ENCODE results near the gene TBC1D22A. TPM values are rescaled to one million over a fixed set of nuclear protein-coding genes. Genes with fewer than 3 reads are reported as not detected.
"Not testable (repeated sequence)": the region's sequence is repeated elsewhere in the genome, so short reads cannot be mapped to it uniquely, and the experiment has no call there.

The TBC1D22A gene
- total RNA-seq, 1 donor from 2014 or later, result 34.1 TPM

- Histone ChIP-seq H3K36me3 (peaks cover 17% of the 10 kb centered on the region), H3K27me3 (ENCODE audit: low read depth) (no peaks in the 10 kb centered on the region), H3K9me3 (no peaks in the 10 kb centered on the region), H3K27ac (no peak overlapping the region), H3K4me1 (no peaks in the 10 kb centered on the region), H3K4me3 (no peak overlapping the region)
- ATAC-seq (no peak), DNase-seq (no peak)
- intact Hi-C loops (cut with DNase I), result no loop called here
- TF ChIP-seq, protein P1, sequence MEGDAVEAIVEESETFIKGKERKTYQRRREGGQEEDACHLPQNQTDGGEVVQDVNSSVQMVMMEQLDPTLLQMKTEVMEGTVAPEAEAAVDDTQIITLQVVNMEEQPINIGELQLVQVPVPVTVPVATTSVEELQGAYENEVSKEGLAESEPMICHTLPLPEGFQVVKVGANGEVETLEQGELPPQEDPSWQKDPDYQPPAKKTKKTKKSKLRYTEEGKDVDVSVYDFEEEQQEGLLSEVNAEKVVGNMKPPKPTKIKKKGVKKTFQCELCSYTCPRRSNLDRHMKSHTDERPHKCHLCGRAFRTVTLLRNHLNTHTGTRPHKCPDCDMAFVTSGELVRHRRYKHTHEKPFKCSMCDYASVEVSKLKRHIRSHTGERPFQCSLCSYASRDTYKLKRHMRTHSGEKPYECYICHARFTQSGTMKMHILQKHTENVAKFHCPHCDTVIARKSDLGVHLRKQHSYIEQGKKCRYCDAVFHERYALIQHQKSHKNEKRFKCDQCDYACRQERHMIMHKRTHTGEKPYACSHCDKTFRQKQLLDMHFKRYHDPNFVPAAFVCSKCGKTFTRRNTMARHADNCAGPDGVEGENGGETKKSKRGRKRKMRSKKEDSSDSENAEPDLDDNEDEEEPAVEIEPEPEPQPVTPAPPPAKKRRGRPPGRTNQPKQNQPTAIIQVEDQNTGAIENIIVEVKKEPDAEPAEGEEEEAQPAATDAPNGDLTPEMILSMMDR (IDR thresholded peaks at IDR 0.05), result no peak
These were observed 352.5 kb downstream of the TBC1D22A start for GRCh38 chr22:47114813-47115517.

GRCh38 chr22:47115518-47115890, 353.1 kb downstream of the TBC1D22A start:
- intact Hi-C loops (cut with DNase I), result no loop called here
- Histone ChIP-seq H3K4me3 (no peak overlapping the region), H3K4me1 (no peaks in the 10 kb centered on the region), H3K27ac (no peak overlapping the region), H3K9me3 (no peaks in the 10 kb centered on the region), H3K27me3 (ENCODE audit: low read depth) (no peaks in the 10 kb centered on the region), H3K36me3 (peaks cover 17% of the 10 kb centered on the region)
- no peak for DNase-seq
- no peak for ATAC-seq
- TF ChIP-seq, protein P1 (IDR thresholded peaks at IDR 0.05), result no peak

DNA sequence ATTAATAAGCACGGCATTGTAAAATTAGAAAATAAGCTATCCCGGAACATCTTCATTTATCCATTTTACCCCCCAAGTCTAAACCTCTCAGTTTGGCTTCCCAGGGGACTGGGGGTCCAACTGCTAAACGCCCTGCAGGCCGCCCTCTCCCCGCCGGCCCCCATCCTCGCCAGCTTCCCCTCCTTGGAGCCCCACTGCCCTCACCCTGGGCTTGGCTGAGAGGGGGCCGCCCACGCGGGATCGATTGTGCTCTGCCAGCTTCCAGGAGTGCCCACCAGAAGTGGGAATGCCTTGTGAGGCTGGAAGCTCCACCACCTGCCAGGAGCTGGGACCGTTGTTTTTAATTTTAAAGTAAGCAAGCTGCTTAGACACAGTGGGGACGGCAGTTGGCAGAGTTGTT, 353.5 kb downstream of the TBC1D22A start:
- Histone ChIP-seq H3K4me3 (no peak overlapping the region), H3K4me1 (no peaks in the 10 kb centered on the region), H3K36me3 (peaks cover 17% of the 10 kb centered on the region), H3K27ac (no peak overlapping the region), H3K9me3 (no peaks in the 10 kb centered on the region), H3K27me3 (ENCODE audit: low read depth) (no peaks in the 10 kb centered on the region)
- intact Hi-C loops (cut with DNase I), result no loop called here
- TF ChIP-seq, protein P1 (IDR thresholded peaks at IDR 0.05), result no peak
- no peak for ATAC-seq
- no peak for DNase-seq

GRCh38 chr22:47116426-47117341, 354.2 kb downstream of the TBC1D22A start:
- H3K4me1 ChIP-seq, result no peaks in the 10 kb centered on the region
- H3K27me3 ChIP-seq (ENCODE audit: low read depth), result no peaks in the 10 kb centered on the region
- TF ChIP-seq, protein P1 (IDR thresholded peaks at IDR 0.05), result no peak
- H3K27ac ChIP-seq, result no peak overlapping the region
- DNase-seq (no peak), ATAC-seq (no peak)
- intact Hi-C loops (cut with DNase I), result no loop called here
- peaks cover 15% of the 10 kb centered on the region for H3K36me3 ChIP-seq
- H3K4me3 ChIP-seq, result no peak overlapping the region
- no peaks in the 10 kb centered on the region for H3K9me3 ChIP-seq

DNA sequence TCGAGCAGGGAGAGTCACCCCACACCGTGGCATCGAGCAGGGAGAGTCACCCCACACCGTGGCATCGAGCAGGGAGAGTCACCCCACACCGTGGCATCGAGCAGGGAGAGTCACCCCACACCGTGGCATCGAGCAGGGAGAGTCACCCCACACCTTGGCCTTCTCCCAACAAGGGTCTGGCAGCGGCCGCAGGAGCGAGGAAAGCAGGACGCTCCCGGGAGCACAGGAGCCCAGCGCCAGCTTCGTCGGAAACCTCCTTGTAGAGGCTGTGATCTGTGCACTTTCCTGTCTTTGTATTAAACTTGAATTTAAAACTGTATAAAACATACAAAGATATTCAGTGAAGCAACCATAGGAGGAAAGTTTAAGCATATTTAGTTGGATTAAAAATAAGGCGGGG, 355.0 kb downstream of the TBC1D22A start:
- DNase-seq; H3K9me3 ChIP-seq; intact Hi-C loops (cut with DNase I); ATAC-seq; H3K27me3 ChIP-seq (ENCODE audit: low read depth); H3K36me3 ChIP-seq; H3K27ac ChIP-seq; H3K4me1 ChIP-seq; H3K4me3 ChIP-seq: not testable (repeated sequence)

DNA sequence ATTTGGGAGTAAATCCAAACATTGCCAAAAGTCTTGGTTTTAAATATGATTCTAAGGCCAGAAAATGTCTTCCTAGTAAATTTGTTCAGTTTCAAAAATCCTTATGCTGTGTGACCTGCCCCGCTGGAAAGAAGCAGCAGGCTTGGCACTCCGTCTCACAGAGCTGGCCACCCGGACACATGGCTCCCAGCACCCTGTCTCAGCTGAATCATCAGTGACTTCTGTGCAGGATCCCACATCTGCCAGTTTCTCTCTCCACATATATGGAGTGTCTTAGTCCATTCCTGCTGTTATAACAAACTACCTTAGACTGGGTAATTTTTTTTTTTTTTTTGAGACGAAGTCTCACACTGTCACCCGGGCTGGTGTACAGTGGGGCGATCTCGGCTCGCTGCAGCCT, 356.7 kb downstream of the TBC1D22A start:
- intact Hi-C loops (cut with DNase I), result no loop called here
- TF ChIP-seq, protein P1 (IDR thresholded peaks at IDR 0.05), result no peak
- Histone ChIP-seq H3K4me1 (no peaks in the 10 kb centered on the region), H3K9me3 (no peaks in the 10 kb centered on the region), H3K27ac (no peak overlapping the region), H3K4me3 (no peak overlapping the region), H3K27me3 (ENCODE audit: low read depth) (no peaks in the 10 kb centered on the region), H3K36me3 (no peaks in the 10 kb centered on the region)
- DNase-seq (no peak), ATAC-seq (no peak)

Data from lower lobe of right lung (tissue), 2 donors.